ELF-1 (cell line): Measurements from ENCODE around the gene TMEM176A.
"Not testable (repeated sequence)": the region's sequence is repeated elsewhere in the genome, so short reads cannot be mapped to it uniquely, and the experiment has no call there.

Source experiments
- DNase-seq: peaks from one replicate; pipeline ENCODE4 v3.0.0-alpha.2; 2016; ENCODE audit warnings: low read depth, low spot score

The TMEM176A gene

GRCh38 chr7:150788474-150789269 is 11.9 kb upstream of the TMEM176A start:
- DNase-seq: no peak

GRCh38 chr7:150790416-150791075 is 10.0 kb upstream of the TMEM176A start:
- no peak for DNase-seq

GRCh38 chr7:150791304-150791703 is 9.3 kb upstream of the TMEM176A start:
- DNase-seq: no peak

GRCh38 chr7:150791746-150792452 is 8.7 kb upstream of the TMEM176A start:
- no peak for DNase-seq

- no peak for DNase-seq
Observed at GRCh38 chr7:150793569-150794238, 6.9 kb upstream of the TMEM176A start.

- DNase-seq: no peak
Observed at GRCh38 chr7:150797661-150798060, 2.9 kb upstream of the TMEM176A start.

- DNase-seq: no peak
Observed at GRCh38 chr7:150799156-150799555, 1.4 kb upstream of the TMEM176A start.

- peak; percentile 19 for DNase-seq
Observed at GRCh38 chr7:150799741-150800580, 608 bp upstream of the TMEM176A start, which contains the start of gene TMEM176B. TMEM176B (minus strand) TSS chr7:150800364; CDS start chr7:150796569, 3,795 bp downstream.

- peak; percentile 8 for DNase-seq
Observed at GRCh38 chr7:150801242-150801945, 825 bp downstream of the TMEM176A start.

- no peak for DNase-seq
Observed at GRCh38 chr7:150801946-150802771, 1.6 kb downstream of the TMEM176A start.

GRCh38 chr7:150803161-150803860 is 2.7 kb downstream of the TMEM176A start:
- no peak for DNase-seq

- DNase-seq: no peak
Observed at GRCh38 chr7:150804802-150805201, 4.2 kb downstream of the TMEM176A start.

- DNase-seq: no peak
Observed at GRCh38 chr7:150805864-150806263, 5.3 kb downstream of the TMEM176A start.

GRCh38 chr7:150806454-150806853 is 5.9 kb downstream of the TMEM176A start:
- no peak for DNase-seq

- DNase-seq: no peak
Observed at GRCh38 chr7:150806863-150807262, 6.3 kb downstream of the TMEM176A start.

GRCh38 chr7:150807616-150808438 is 7.3 kb downstream of the TMEM176A start:
- DNase-seq: not testable (repeated sequence)

- no peak for DNase-seq
Observed at GRCh38 chr7:150814328-150815001, 13.9 kb downstream of the TMEM176A start.
